ENCODE measurements around the gene INTS1. TPM values are rescaled to one million over a fixed set of nuclear protein-coding genes. Genes with fewer than 3 reads are reported as not detected.

INTS1 gene
- polyA plus RNA-seq, 3 donors = 5.5 to 64.3 (median 7.3) TPM

DNA sequence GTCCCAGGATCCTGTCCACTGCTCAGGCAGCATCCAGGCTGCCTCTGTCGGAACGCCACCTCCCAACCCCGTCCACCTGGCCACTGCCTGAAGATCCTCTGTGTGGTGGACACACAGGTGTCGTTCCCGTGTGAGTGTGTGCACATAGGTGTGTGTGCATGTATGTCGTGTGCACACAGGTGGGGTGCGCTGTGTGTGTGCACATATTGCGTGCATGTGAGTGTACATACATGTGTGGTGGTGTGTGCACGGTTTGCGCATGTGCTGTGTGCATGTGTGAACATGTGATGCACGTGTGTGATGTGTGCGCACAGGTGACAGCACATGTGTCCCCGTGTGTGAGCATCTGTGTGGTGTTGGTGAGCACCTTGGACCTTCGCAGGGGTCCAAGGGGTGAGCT, 44.8 kb upstream of the INTS1 start:
- H3K4me3 ChIP-seq (replicated peaks in 1 of 3; ENCODE audit: low read depth in 2 of 3, low read length in 3 of 3) = no peak overlapping the region
- Mint-ChIP-seq H3K4me3 (no peak overlapping the region), H3K36me3 (peaks cover 0 to 3% of the 10 kb centered on the region in 2 donors), H3K9me3 (peaks cover 0 to 2% (median 0%) of the 10 kb centered on the region in 7 donors), H3K4me1 (peaks cover 4% of the 10 kb centered on the region), H3K27me3 (ENCODE audit: low read depth in 3 of 3) (peaks cover 0 to 2% (median 0%) of the 10 kb centered on the region in 3 donors), H3K27ac (no peak overlapping the region)
- H3K27ac ChIP-seq (ENCODE audit: low read depth in 1 of 2, low read length in 2 of 2) = no peak overlapping the region
- intact Hi-C loops (cut with micrococcal nuclease) = no loop called here
- peaks cover 9% of the 10 kb centered on the region for H4K20me1 ChIP-seq (ENCODE audit: insufficient read depth, low read length)
- 86% methylated on average over 14 of the region's 14 CpGs for WGBS (ENCODE audit: insufficient coverage)
- no peak overlapping the region for H3K9ac ChIP-seq (ENCODE audit: insufficient read depth, low read length, poor library complexity, severe bottlenecking)
- peaks cover 0 to 7% of the 10 kb centered on the region in 2 donors for H3K36me3 ChIP-seq (replicated peaks in 1 of 2; ENCODE audit: control insufficient read depth in 1 of 2, insufficient read depth in 2 of 2, low read length in 2 of 2)
- DNase-seq = no peak
- no peaks in the 10 kb centered on the region for H3K4me1 ChIP-seq (ENCODE audit: control insufficient read depth in 1 of 2, insufficient read depth in 2 of 2, low read length in 2 of 2)
- H3K9me3 ChIP-seq (replicated peaks in 1 of 2; ENCODE audit: control insufficient read depth in 1 of 2, insufficient read depth in 1 of 2, low read length in 2 of 2) = no peaks in the 10 kb centered on the region
- H3K79me2 ChIP-seq (ENCODE audit: insufficient read depth, low read length) = no peaks in the 10 kb centered on the region
- no peak for TF ChIP-seq CTCF (IDR thresholded peaks at IDR 0.05)
- H2AFZ ChIP-seq (ENCODE audit: insufficient read depth, low read depth, low read length, poor library complexity, severe bottlenecking) = no peak overlapping the region
- no peak overlapping the region for H3K4me2 ChIP-seq (replicated peaks; ENCODE audit: extremely low read depth, low read length, poor library complexity, severe bottlenecking)
- no peaks in the 10 kb centered on the region for H3K27me3 ChIP-seq (ENCODE audit: control insufficient read depth in 2 of 2, insufficient read depth in 2 of 2, low read length in 2 of 2)

DNA sequence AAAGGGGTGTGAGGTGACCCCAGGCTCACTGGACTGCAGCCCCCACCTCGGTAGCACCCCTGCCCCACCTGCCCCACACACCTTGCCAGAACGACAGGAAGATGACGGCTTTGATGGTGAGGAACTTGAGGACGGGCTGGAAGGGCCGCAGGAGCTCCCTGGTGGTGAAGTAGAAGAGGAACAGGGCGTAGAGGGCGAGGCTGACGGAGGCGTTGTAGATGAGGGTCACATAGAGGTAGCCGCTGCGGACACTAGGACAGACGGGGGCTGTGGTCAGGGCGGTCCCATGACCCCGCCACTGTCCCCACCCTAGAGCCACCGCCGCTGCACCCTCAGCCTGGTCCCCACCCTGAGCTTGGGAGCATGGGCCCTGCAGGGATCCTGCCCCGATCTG, 44.2 kb upstream of the INTS1 start:
- peaks cover 0 to 2% (median 0%) of the 10 kb centered on the region in 3 donors for H3K27me3 Mint-ChIP-seq (ENCODE audit: low read depth in 3 of 3)
- no peak overlapping the region for H3K27ac ChIP-seq (ENCODE audit: low read depth in 1 of 2, low read length in 2 of 2)
- peak in 1 of 3 donors; percentile 46 for DNase-seq
- no peaks in the 10 kb centered on the region for H3K27me3 ChIP-seq (ENCODE audit: control insufficient read depth in 2 of 2, insufficient read depth in 2 of 2, low read length in 2 of 2)
- H3K4me3 ChIP-seq (replicated peaks in 1 of 3; ENCODE audit: low read depth in 2 of 3, low read length in 3 of 3) = no peak overlapping the region
- H3K9me3 Mint-ChIP-seq = peaks cover 0 to 2% (median 0%) of the 10 kb centered on the region in 7 donors
- no peak overlapping the region for H3K4me2 ChIP-seq (replicated peaks; ENCODE audit: extremely low read depth, low read length, poor library complexity, severe bottlenecking)
- H3K4me3 Mint-ChIP-seq = peak overlapping the region in 1 of 2 donors; percentile 21
- no peaks in the 10 kb centered on the region for H3K79me2 ChIP-seq (ENCODE audit: insufficient read depth, low read length)
- 64% methylated on average over 7 of the region's 17 CpGs for WGBS (ENCODE audit: insufficient coverage)
- no peaks in the 10 kb centered on the region for H3K4me1 ChIP-seq (ENCODE audit: control insufficient read depth in 1 of 2, insufficient read depth in 2 of 2, low read length in 2 of 2)
- peaks cover 0 to 6% of the 10 kb centered on the region in 2 donors for H3K36me3 Mint-ChIP-seq
- peaks cover 4 to 10% of the 10 kb centered on the region in 2 donors for H3K36me3 ChIP-seq (replicated peaks in 1 of 2; ENCODE audit: control insufficient read depth in 1 of 2, insufficient read depth in 2 of 2, low read length in 2 of 2)
- intact Hi-C loops (cut with micrococcal nuclease) = no loop called here
- no peaks in the 10 kb centered on the region for H3K9me3 ChIP-seq (replicated peaks in 1 of 2; ENCODE audit: control insufficient read depth in 1 of 2, insufficient read depth in 1 of 2, low read length in 2 of 2)
- peak; percentile 38 for TF ChIP-seq CTCF (IDR thresholded peaks at IDR 0.05)
- H3K4me1 Mint-ChIP-seq = peaks cover 4% of the 10 kb centered on the region
- peaks cover 13% of the 10 kb centered on the region for H4K20me1 ChIP-seq (ENCODE audit: insufficient read depth, low read length)
- peak overlapping the region in 1 of 7 donors; percentile 69 for H3K27ac Mint-ChIP-seq
- H3K9ac ChIP-seq (ENCODE audit: insufficient read depth, low read length, poor library complexity, severe bottlenecking) = no peak overlapping the region
- no peak overlapping the region for H2AFZ ChIP-seq (ENCODE audit: insufficient read depth, low read depth, low read length, poor library complexity, severe bottlenecking)
